Measurements from ENCODE around the gene DCP1B.

DCP1B gene

GRCh38 chr12:1933342-1934051 is 70.8 kb downstream of the DCP1B start:
- peak; percentile 56 for DNase-seq (ENCODE audit: low read depth)
- no peak overlapping the region for H3K4me3 ChIP-seq (ENCODE audit: control insufficient read depth, low read depth, low read length)
- TF ChIP-seq CTCF (conservative IDR thresholded peaks at IDR 0.05; ENCODE audit: control insufficient read depth, insufficient read depth, low read depth, low read length), result no peak

- DNase-seq (ENCODE audit: low read depth), result peak; percentile 12
- H3K4me3 ChIP-seq (ENCODE audit: control insufficient read depth, low read depth, low read length), result no peak overlapping the region
- no peak for TF ChIP-seq CTCF (conservative IDR thresholded peaks at IDR 0.05; ENCODE audit: control insufficient read depth, insufficient read depth, low read depth, low read length)
Observed at GRCh38 chr12:1932264-1932777, 71.9 kb downstream of the DCP1B start.

- no peak for DNase-seq (ENCODE audit: low read depth)
- no peak overlapping the region for H3K4me3 ChIP-seq (ENCODE audit: control insufficient read depth, low read depth, low read length)
- TF ChIP-seq CTCF (conservative IDR thresholded peaks at IDR 0.05; ENCODE audit: control insufficient read depth, insufficient read depth, low read depth, low read length), result no peak
Observed at GRCh38 chr12:1931642-1932041, 72.6 kb downstream of the DCP1B start.

GRCh38 chr12:1930803-1931597 is 73.3 kb downstream of the DCP1B start:
- no peak overlapping the region for H3K4me3 ChIP-seq (ENCODE audit: control insufficient read depth, low read depth, low read length)
- no peak for TF ChIP-seq CTCF (conservative IDR thresholded peaks at IDR 0.05; ENCODE audit: control insufficient read depth, insufficient read depth, low read depth, low read length)
- DNase-seq (ENCODE audit: low read depth), result no peak

GRCh38 chr12:1929985-1930802 is 74.1 kb downstream of the DCP1B start:
- DNase-seq (ENCODE audit: low read depth), result no peak
- no peak overlapping the region for H3K4me3 ChIP-seq (ENCODE audit: control insufficient read depth, low read depth, low read length)
- TF ChIP-seq CTCF (conservative IDR thresholded peaks at IDR 0.05; ENCODE audit: control insufficient read depth, insufficient read depth, low read depth, low read length), result no peak

GRCh38 chr12:1929241-1929984 is 74.8 kb downstream of the DCP1B start:
- no peak for TF ChIP-seq CTCF (conservative IDR thresholded peaks at IDR 0.05; ENCODE audit: control insufficient read depth, insufficient read depth, low read depth, low read length)
- H3K4me3 ChIP-seq (ENCODE audit: control insufficient read depth, low read depth, low read length), result no peak overlapping the region
- DNase-seq (ENCODE audit: low read depth), result no peak

Measured in fibroblast of mammary gland (primary cell).